GM23338 (cell line): ENCODE results near the gene NLRP14. TPM values are rescaled to one million over a fixed set of nuclear protein-coding genes. Genes with fewer than 3 reads are reported as not detected.

ENCODE experiments used
- ATAC-seq: fragments of 200-7000 bp; cut with Tn5 transposase; 3 replicates; pipeline ENCODE4 v1.9.1; 2020
- DNase-seq: peaks from one replicate; pipeline ENCODE4 v3.0.0-alpha.2; 2015; ENCODE audit warnings: low spot score
- H2AFZ ChIP-seq: fragments of 200-600 bp; sonication (generic); 2 replicates; pipeline ENCODE4 v1.8.0; 2016; ENCODE audit warnings: antibody characterized with exemption, mild to moderate bottlenecking, moderate library complexity
- H3F3A ChIP-seq: fragments of 200-600 bp; sonication (generic); replicated peaks from 2 replicates; pipeline ENCODE4 v1.8.0; 2017; ENCODE audit warnings: antibody characterized with exemption, mixed run types, low read depth
- H3K27ac ChIP-seq: fragments of 200-600 bp; sonication (generic); 2 replicates; pipeline ENCODE4 v1.6.1; 2016; ENCODE audit warnings: low read depth
- H3K27me3 ChIP-seq: fragments of 200-600 bp; sonication (generic); 2 replicates; pipeline ENCODE4 v1.8.0; 2016; ENCODE audit warnings: mild to moderate bottlenecking, mixed run types, moderate library complexity; ENCODE audit not compliant: insufficient read depth
- H3K36me3 ChIP-seq: fragments of 200-600 bp; sonication (generic); 2 replicates; pipeline ENCODE4 v1.8.0; 2016; ENCODE audit warnings: mild to moderate bottlenecking; ENCODE audit not compliant: insufficient read depth
- H3K4me1 ChIP-seq: fragments of 200-600 bp; sonication (generic); 2 replicates; pipeline ENCODE4 v1.8.0; 2016; ENCODE audit warnings: mild to moderate bottlenecking, moderate library complexity; ENCODE audit not compliant: insufficient read depth
- H3K4me2 ChIP-seq: fragments of 200-600 bp; sonication (generic); 2 replicates; pipeline ENCODE4 v1.7.1; 2017; ENCODE audit warnings: mixed run types
- H3K4me3 ChIP-seq: fragments of 200-600 bp; sonication (generic); 2 replicates; pipeline ENCODE4 v1.6.1; 2016; ENCODE audit warnings: mixed run types
- H3K79me2 ChIP-seq: fragments of 200-600 bp; sonication (generic); replicated peaks from 2 replicates; pipeline ENCODE4 v1.8.0; 2017; ENCODE audit warnings: mild to moderate bottlenecking; ENCODE audit not compliant: insufficient read depth
- H3K9me2 ChIP-seq: fragments of 200-600 bp; sonication (generic); 2 replicates; pipeline ENCODE4 v1.8.0; 2017; ENCODE audit not compliant: insufficient read depth
- H4K20me1 ChIP-seq: fragments of 200-600 bp; sonication (generic); replicated peaks from 2 replicates; pipeline ENCODE4 v1.8.0; 2017; ENCODE audit warnings: mild to moderate bottlenecking; ENCODE audit not compliant: insufficient read depth
- H3K27ac Mint-ChIP-seq: 2 replicates; pipeline ENCODE4 v1.8.0; 2020; ENCODE audit warnings: inconsistent platforms, mild to moderate bottlenecking, moderate library complexity, mixed read lengths
- H3K27me3 Mint-ChIP-seq: 3 replicates; pipeline ENCODE4 v1.8.0; 2022; ENCODE audit warnings: low read depth, mild to moderate bottlenecking, moderate library complexity, mixed read lengths, inconsistent platforms; ENCODE audit not compliant: insufficient read depth, poor library complexity
- H3K36me3 Mint-ChIP-seq: 3 replicates; pipeline ENCODE4 v1.8.0; 2021; ENCODE audit warnings: low read depth, mild to moderate bottlenecking, inconsistent platforms, moderate library complexity, mixed read lengths
- H3K4me1 Mint-ChIP-seq: 3 replicates; pipeline ENCODE4 v1.8.0; 2020; ENCODE audit warnings: mild to moderate bottlenecking, inconsistent platforms, mixed read lengths
- H3K4me3 Mint-ChIP-seq: 3 replicates; pipeline ENCODE4 v1.8.0; 2021; ENCODE audit warnings: moderate library complexity, mild to moderate bottlenecking, inconsistent platforms, mixed read lengths
- H3K9me3 Mint-ChIP-seq: 3 replicates; pipeline ENCODE4 v1.8.0; 2020; ENCODE audit warnings: moderate library complexity, mild to moderate bottlenecking, inconsistent platforms, mixed read lengths
- CREB1 ChIP-seq: fragments of 250-450 bp; sonication (Bioruptor Pico); IDR thresholded peaks from 2 replicates; pipeline ENCODE4 v1.5.0; 2020; ENCODE audit warnings: low read depth, mild to moderate bottlenecking, moderate library complexity
- EZH2 ChIP-seq: fragments of 200-600 bp; sonication (generic); IDR thresholded peaks from one replicate; pipeline ENCODE4 v1.8.0; 2017; ENCODE audit warnings: antibody characterized with exemption, mild to moderate bottlenecking, low read depth; ENCODE audit not compliant: unreplicated experiment
- EZH2phosphoT487 ChIP-seq: fragments of 200-600 bp; sonication (generic); IDR thresholded peaks from one replicate; pipeline ENCODE4 v1.8.1; 2018; ENCODE audit warnings: antibody characterized with exemption; ENCODE audit not compliant: unreplicated experiment
- JUNB ChIP-seq: IDR thresholded peaks from one replicate; pipeline ENCODE4 v1.6.1; 2016; ENCODE audit warnings: antibody characterized with exemption; ENCODE audit not compliant: unreplicated experiment
- POLR2AphosphoS5 ChIP-seq: IDR thresholded peaks from 2 replicates; pipeline ENCODE4 v1.6.1; 2016; ENCODE audit warnings: antibody characterized with exemption, low read depth
- STAT1 ChIP-seq: IDR thresholded peaks from one replicate; pipeline ENCODE4 v1.6.1; 2016; ENCODE audit warnings: antibody characterized with exemption; ENCODE audit not compliant: unreplicated experiment
- ZNF114 ChIP-seq: fragments of 250-450 bp; sonication (Bioruptor Pico); IDR thresholded peaks from 2 replicates; pipeline ENCODE4 v1.5.0; 2020; ENCODE audit warnings: mild to moderate bottlenecking, moderate library complexity
- ZNF331 ChIP-seq: fragments of 250-450 bp; sonication (Bioruptor Pico); IDR thresholded peaks from 2 replicates; pipeline ENCODE4 v1.5.0; 2020; ENCODE audit warnings: low read depth, mild to moderate bottlenecking, moderate library complexity
- polyA plus RNA-seq: library from polyadenylated mRNA; unstranded; fragments of >200 nt; fragmentation: Nextera tagmentation; extraction: Ambion mirVana; gene quantifications from 2 replicates; pipeline ENCODE4 v1.2.1, GENCODE V29; 2016
- total RNA-seq: library from RNA; depleted of rRNA; stranded (reverse); fragments of >200 nt; shearing (Covaris generic); gene quantifications from 2 replicates; pipeline ENCODE4 v1.2.3, GENCODE V29; 2014
- TF ChIP-seq, protein P1 (sequence below): fragments of 250-450 bp; sonication (Bioruptor Pico); IDR thresholded peaks from 2 replicates; pipeline ENCODE4 v1.5.0; 2020; ENCODE audit warnings: mild to moderate bottlenecking, moderate library complexity
- TF ChIP-seq, protein P2 (sequence below): IDR thresholded peaks from one replicate; pipeline ENCODE4 v1.6.1; 2018; ENCODE audit warnings: antibody characterized with exemption; ENCODE audit not compliant: unreplicated experiment
- TF ChIP-seq, protein P3 (sequence below), 2 experiments: fragments of 200-600 bp in 1 of 2; sonication (generic) in 1 of 2; conservative IDR thresholded peaks; 2 replicates each; pipeline versions ENCODE4 v1.5.1 to v1.6.1; 2016 to 2017; ENCODE audit warnings: antibody characterized with exemption in 2 of 2, low read depth in 2 of 2, mild to moderate bottlenecking in 2 of 2, moderate library complexity in 1 of 2
- TF ChIP-seq, protein P4 (sequence below): IDR thresholded peaks from 2 replicates; pipeline ENCODE4 v1.6.1; 2016; ENCODE audit warnings: antibody characterized with exemption

Gene NLRP14
- total and polyA plus RNA-seq, 2 experiments from 2014 or later = 0.10 TPM; not detected in 1

DNA sequence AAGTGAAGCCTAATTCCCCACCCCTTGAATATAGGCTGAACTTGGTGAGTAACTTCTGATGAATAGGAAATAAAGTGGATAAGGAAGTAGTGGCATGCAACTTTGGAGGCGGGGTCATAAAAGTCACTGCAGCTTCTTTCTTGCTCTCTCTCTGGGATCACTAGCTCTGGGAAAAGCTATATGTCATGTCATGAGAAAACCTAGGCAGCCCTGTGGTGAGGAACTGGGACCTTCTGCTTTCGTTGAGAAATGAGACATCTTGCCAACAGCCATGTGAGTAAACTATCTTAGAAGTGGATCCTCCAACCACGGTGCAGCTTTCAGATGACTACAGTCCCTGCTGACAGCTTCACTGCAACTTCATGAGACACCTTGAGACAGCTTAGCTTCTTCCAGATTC lies 15.8 kb upstream of the NLRP14 start (continued):
- TF ChIP-seq, protein P1, sequence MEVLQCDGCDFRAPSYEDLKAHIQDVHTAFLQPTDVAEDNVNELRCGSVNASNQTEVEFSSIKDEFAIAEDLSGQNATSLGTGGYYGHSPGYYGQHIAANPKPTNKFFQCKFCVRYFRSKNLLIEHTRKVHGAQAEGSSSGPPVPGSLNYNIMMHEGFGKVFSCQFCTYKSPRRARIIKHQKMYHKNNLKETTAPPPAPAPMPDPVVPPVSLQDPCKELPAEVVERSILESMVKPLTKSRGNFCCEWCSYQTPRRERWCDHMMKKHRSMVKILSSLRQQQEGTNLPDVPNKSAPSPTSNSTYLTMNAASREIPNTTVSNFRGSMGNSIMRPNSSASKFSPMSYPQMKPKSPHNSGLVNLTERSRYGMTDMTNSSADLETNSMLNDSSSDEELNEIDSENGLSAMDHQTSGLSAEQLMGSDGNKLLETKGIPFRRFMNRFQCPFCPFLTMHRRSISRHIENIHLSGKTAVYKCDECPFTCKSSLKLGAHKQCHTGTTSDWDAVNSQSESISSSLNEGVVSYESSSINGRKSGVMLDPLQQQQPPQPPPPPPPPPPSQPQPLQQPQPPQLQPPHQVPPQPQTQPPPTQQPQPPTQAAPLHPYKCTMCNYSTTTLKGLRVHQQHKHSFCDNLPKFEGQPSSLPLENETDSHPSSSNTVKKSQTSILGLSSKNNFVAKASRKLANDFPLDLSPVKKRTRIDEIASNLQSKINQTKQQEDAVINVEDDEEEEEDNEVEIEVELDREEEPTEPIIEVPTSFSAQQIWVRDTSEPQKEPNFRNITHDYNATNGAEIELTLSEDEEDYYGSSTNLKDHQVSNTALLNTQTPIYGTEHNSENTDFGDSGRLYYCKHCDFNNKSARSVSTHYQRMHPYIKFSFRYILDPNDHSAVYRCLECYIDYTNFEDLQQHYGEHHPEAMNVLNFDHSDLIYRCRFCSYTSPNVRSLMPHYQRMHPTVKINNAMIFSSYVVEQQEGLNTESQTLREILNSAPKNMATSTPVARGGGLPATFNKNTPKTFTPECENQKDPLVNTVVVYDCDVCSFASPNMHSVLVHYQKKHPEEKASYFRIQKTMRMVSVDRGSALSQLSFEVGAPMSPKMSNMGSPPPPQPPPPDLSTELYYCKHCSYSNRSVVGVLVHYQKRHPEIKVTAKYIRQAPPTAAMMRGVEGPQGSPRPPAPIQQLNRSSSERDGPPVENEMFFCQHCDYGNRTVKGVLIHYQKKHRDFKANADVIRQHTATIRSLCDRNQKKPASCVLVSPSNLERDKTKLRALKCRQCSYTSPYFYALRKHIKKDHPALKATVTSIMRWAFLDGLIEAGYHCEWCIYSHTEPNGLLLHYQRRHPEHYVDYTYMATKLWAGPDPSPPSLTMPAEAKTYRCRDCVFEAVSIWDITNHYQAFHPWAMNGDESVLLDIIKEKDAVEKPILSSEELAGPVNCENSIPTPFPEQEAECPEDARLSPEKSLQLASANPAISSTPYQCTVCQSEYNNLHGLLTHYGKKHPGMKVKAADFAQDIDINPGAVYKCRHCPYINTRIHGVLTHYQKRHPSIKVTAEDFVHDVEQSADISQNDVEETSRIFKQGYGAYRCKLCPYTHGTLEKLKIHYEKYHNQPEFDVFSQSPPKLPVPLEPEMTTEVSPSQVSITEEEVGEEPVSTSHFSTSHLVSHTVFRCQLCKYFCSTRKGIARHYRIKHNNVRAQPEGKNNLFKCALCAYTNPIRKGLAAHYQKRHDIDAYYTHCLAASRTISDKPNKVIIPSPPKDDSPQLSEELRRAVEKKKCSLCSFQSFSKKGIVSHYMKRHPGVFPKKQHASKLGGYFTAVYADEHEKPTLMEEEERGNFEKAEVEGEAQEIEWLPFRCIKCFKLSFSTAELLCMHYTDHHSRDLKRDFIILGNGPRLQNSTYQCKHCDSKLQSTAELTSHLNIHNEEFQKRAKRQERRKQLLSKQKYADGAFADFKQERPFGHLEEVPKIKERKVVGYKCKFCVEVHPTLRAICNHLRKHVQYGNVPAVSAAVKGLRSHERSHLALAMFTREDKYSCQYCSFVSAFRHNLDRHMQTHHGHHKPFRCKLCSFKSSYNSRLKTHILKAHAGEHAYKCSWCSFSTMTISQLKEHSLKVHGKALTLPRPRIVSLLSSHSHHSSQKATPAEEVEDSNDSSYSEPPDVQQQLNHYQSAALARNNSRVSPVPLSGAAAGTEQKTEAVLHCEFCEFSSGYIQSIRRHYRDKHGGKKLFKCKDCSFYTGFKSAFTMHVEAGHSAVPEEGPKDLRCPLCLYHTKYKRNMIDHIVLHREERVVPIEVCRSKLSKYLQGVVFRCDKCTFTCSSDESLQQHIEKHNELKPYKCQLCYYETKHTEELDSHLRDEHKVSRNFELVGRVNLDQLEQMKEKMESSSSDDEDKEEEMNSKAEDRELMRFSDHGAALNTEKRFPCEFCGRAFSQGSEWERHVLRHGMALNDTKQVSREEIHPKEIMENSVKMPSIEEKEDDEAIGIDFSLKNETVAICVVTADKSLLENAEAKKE (CRISPR knock-in tag) = no peak
- no peak for TF ChIP-seq STAT1
- TF ChIP-seq JUNB = no peak

DNA sequence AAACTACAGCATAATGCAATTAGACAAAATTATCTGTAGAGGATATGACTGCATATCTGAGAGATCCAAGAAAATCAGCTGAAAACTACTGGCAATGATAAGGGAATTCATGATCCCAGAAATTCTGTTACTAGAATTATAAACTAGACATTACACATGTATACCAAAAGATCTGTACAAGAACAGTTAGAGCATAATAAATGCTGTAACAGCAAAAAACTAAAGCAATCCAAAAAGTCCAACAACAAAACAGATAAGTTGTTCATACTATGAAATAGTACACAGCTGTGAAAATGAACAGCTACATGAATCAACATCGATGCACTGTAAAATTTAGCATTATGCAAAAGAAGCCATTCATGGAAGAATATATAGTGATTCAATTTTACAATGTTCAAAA lies 6.2 kb upstream of the NLRP14 start:
- no peak overlapping the region for H3K27ac Mint-ChIP-seq
- H3K27me3 ChIP-seq = peaks cover 2% of the 10 kb centered on the region; the same call in 1 of the 2 replicates
- no peak for TF ChIP-seq ZNF114 (CRISPR knock-in tag)
- TF ChIP-seq, protein P2, sequence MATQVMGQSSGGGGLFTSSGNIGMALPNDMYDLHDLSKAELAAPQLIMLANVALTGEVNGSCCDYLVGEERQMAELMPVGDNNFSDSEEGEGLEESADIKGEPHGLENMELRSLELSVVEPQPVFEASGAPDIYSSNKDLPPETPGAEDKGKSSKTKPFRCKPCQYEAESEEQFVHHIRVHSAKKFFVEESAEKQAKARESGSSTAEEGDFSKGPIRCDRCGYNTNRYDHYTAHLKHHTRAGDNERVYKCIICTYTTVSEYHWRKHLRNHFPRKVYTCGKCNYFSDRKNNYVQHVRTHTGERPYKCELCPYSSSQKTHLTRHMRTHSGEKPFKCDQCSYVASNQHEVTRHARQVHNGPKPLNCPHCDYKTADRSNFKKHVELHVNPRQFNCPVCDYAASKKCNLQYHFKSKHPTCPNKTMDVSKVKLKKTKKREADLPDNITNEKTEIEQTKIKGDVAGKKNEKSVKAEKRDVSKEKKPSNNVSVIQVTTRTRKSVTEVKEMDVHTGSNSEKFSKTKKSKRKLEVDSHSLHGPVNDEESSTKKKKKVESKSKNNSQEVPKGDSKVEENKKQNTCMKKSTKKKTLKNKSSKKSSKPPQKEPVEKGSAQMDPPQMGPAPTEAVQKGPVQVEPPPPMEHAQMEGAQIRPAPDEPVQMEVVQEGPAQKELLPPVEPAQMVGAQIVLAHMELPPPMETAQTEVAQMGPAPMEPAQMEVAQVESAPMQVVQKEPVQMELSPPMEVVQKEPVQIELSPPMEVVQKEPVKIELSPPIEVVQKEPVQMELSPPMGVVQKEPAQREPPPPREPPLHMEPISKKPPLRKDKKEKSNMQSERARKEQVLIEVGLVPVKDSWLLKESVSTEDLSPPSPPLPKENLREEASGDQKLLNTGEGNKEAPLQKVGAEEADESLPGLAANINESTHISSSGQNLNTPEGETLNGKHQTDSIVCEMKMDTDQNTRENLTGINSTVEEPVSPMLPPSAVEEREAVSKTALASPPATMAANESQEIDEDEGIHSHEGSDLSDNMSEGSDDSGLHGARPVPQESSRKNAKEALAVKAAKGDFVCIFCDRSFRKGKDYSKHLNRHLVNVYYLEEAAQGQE = no peak
- TF ChIP-seq CREB1 (CRISPR knock-in tag) = no peak
- TF ChIP-seq, protein P3, sequence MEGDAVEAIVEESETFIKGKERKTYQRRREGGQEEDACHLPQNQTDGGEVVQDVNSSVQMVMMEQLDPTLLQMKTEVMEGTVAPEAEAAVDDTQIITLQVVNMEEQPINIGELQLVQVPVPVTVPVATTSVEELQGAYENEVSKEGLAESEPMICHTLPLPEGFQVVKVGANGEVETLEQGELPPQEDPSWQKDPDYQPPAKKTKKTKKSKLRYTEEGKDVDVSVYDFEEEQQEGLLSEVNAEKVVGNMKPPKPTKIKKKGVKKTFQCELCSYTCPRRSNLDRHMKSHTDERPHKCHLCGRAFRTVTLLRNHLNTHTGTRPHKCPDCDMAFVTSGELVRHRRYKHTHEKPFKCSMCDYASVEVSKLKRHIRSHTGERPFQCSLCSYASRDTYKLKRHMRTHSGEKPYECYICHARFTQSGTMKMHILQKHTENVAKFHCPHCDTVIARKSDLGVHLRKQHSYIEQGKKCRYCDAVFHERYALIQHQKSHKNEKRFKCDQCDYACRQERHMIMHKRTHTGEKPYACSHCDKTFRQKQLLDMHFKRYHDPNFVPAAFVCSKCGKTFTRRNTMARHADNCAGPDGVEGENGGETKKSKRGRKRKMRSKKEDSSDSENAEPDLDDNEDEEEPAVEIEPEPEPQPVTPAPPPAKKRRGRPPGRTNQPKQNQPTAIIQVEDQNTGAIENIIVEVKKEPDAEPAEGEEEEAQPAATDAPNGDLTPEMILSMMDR (conservative IDR thresholded peaks at IDR 0.05; ENCODE audit: low read depth in 2 of 2) = no peak
- no peak for TF ChIP-seq EZH2phosphoT487
- TF ChIP-seq, protein P4, sequence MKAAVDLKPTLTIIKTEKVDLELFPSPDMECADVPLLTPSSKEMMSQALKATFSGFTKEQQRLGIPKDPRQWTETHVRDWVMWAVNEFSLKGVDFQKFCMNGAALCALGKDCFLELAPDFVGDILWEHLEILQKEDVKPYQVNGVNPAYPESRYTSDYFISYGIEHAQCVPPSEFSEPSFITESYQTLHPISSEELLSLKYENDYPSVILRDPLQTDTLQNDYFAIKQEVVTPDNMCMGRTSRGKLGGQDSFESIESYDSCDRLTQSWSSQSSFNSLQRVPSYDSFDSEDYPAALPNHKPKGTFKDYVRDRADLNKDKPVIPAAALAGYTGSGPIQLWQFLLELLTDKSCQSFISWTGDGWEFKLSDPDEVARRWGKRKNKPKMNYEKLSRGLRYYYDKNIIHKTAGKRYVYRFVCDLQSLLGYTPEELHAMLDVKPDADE = no peak
- no peak for TF ChIP-seq STAT1
- no peak for TF ChIP-seq EZH2
- no peak for TF ChIP-seq POLR2AphosphoS5
- TF ChIP-seq ZNF331 (CRISPR knock-in tag) = no peak

More for the DNA sequence above, 6.2 kb upstream of the NLRP14 start:
- Histone ChIP-seq H3K79me2 (no peaks in the 10 kb centered on the region), H3K4me1 (no peaks in the 10 kb centered on the region), H3F3A (no peaks in the 10 kb centered on the region), H3K36me3 (no peaks in the 10 kb centered on the region), H3K27ac (no peak overlapping the region), H3K4me3 (no peak overlapping the region), H3K4me2 (no peak overlapping the region), H2AFZ (no peak overlapping the region), H3K9me2 (no peaks in the 10 kb centered on the region), H4K20me1 (no peaks in the 10 kb centered on the region)
- Mint-ChIP-seq H3K36me3 (no peaks in the 10 kb centered on the region), H3K9me3 (no peaks in the 10 kb centered on the region), H3K4me3 (no peak overlapping the region), H3K4me1 (peaks cover 4% of the 10 kb centered on the region; the same call in 1 of the 3 replicates), H3K27me3 (peaks cover 4% of the 10 kb centered on the region)
- ATAC-seq = no peak
- no peak for DNase-seq
